HUDEP-2 (cell line): ENCODE results near the gene MRPS14.
"Not testable (repeated sequence)": the region's sequence is repeated elsewhere in the genome, so short reads cannot be mapped to it uniquely, and the experiment has no call there.

ENCODE experiments used
- DNase-seq, 76 experiments: peaks; one replicate each; lab custom pipeline; 2025; ENCODE audit not compliant: unreplicated experiment in 76 of 76; lab: John Stamatoyannopoulos, UW

The MRPS14 gene

GRCh38 chr1:175023043-175023921 lies at the start of gene MRPS14:
Gene MRPS14, minus strand, starts transcription at chr1:175023425. Its CDS starts 17 bp downstream, at chr1:175023408.
- peak in 75 of 76 experiments; percentile 54 to 98 (median 94) for DNase-seq

- no peak for DNase-seq
Measured at GRCh38 chr1:175072099-175072951, 49.1 kb upstream of the MRPS14 start.

- no peak for DNase-seq
Measured at GRCh38 chr1:175071276-175071943, 48.2 kb upstream of the MRPS14 start.

- DNase-seq = no peak
Measured at GRCh38 chr1:175070818-175071217, 47.6 kb upstream of the MRPS14 start.

GRCh38 chr1:175067362-175068106 lies 44.3 kb upstream of the MRPS14 start, which contains the start of gene TNN:
Gene TNN, plus strand, starts transcription at chr1:175067833. Its CDS starts 9,586 bp downstream, at chr1:175077419.
- DNase-seq = no peak

GRCh38 chr1:175062858-175063257 lies 39.6 kb upstream of the MRPS14 start:
- no peak for DNase-seq

- no peak for DNase-seq
Measured at GRCh38 chr1:175062339-175062738, 39.1 kb upstream of the MRPS14 start.

GRCh38 chr1:175054736-175055135 lies 31.5 kb upstream of the MRPS14 start:
- DNase-seq = no peak

- DNase-seq = no peak
Measured at GRCh38 chr1:175050992-175051391, 27.8 kb upstream of the MRPS14 start.

GRCh38 chr1:175045519-175045918 lies 22.3 kb upstream of the MRPS14 start:
- DNase-seq = no peak

- DNase-seq = no peak
Measured at GRCh38 chr1:175045097-175045496, 21.9 kb upstream of the MRPS14 start.

GRCh38 chr1:175044591-175044990 lies 21.4 kb upstream of the MRPS14 start:
- DNase-seq = not testable (repeated sequence)

GRCh38 chr1:175043824-175044223 lies 20.6 kb upstream of the MRPS14 start:
- DNase-seq = no peak

- no peak for DNase-seq
Measured at GRCh38 chr1:175042650-175043049, 19.4 kb upstream of the MRPS14 start.

- no peak for DNase-seq
Measured at GRCh38 chr1:175040324-175040879, 17.2 kb upstream of the MRPS14 start.

GRCh38 chr1:175037416-175037815 lies 14.2 kb upstream of the MRPS14 start:
- no peak for DNase-seq

GRCh38 chr1:175036476-175036875 lies 13.3 kb upstream of the MRPS14 start:
- DNase-seq = no peak

GRCh38 chr1:175035865-175036264 lies 12.6 kb upstream of the MRPS14 start:
- no peak for DNase-seq

GRCh38 chr1:175034775-175035174 lies 11.6 kb upstream of the MRPS14 start:
- DNase-seq = no peak

GRCh38 chr1:175033953-175034352 lies 10.7 kb upstream of the MRPS14 start:
- no peak for DNase-seq
